ENCODE data around the gene DIO3.

Gene DIO3

GRCh38 chr14:101540481-101541462 lies 20.5 kb upstream of the DIO3 start:
- no peak for DNase-seq (ENCODE audit: low read depth)
- in situ Hi-C loops (cut with HindIII; ENCODE audit: low sequenced_read_pairs) = no loop called here
- TF ChIP-seq CTCF (IDR thresholded peaks at IDR 0.05; ENCODE audit: low read depth, low read length, missing control alignments) = no peak
- no peak overlapping the region for H3K4me3 ChIP-seq (ENCODE audit: low read depth, low read length)

GRCh38 chr14:101542391-101542790 lies 18.9 kb upstream of the DIO3 start:
- in situ Hi-C loops (cut with HindIII; ENCODE audit: low sequenced_read_pairs) = no loop called here

GRCh38 chr14:101543814-101544213 lies 17.5 kb upstream of the DIO3 start:
- no peak for TF ChIP-seq CTCF (IDR thresholded peaks at IDR 0.05; ENCODE audit: low read depth, low read length, missing control alignments)
- in situ Hi-C loops (cut with HindIII; ENCODE audit: low sequenced_read_pairs) = no loop called here
- no peak for DNase-seq (ENCODE audit: low read depth)
- no peak overlapping the region for H3K4me3 ChIP-seq (ENCODE audit: low read depth, low read length)

More at GRCh38 chr14:101542391-101542790, 18.9 kb upstream of the DIO3 start:
- H3K4me3 ChIP-seq (ENCODE audit: low read depth, low read length) = no peak overlapping the region
- no peak for TF ChIP-seq CTCF (IDR thresholded peaks at IDR 0.05; ENCODE audit: low read depth, low read length, missing control alignments)
- DNase-seq (ENCODE audit: low read depth) = no peak

- H3K4me3 ChIP-seq (ENCODE audit: low read depth, low read length) = no peak overlapping the region
- in situ Hi-C loops (cut with HindIII; ENCODE audit: low sequenced_read_pairs) = no loop called here
- no peak for DNase-seq (ENCODE audit: low read depth)
- TF ChIP-seq CTCF (IDR thresholded peaks at IDR 0.05; ENCODE audit: low read depth, low read length, missing control alignments) = no peak
These were observed 16.7 kb upstream of the DIO3 start for GRCh38 chr14:101544550-101544949.

GRCh38 chr14:101546706-101547105 lies 14.6 kb upstream of the DIO3 start:
- no peak overlapping the region for H3K4me3 ChIP-seq (ENCODE audit: low read depth, low read length)
- TF ChIP-seq CTCF (IDR thresholded peaks at IDR 0.05; ENCODE audit: low read depth, low read length, missing control alignments) = no peak
- in situ Hi-C loops (cut with HindIII; ENCODE audit: low sequenced_read_pairs) = no loop called here
- DNase-seq (ENCODE audit: low read depth) = no peak

GRCh38 chr14:101547107-101547738 lies 14.1 kb upstream of the DIO3 start:
- no peak overlapping the region for H3K4me3 ChIP-seq (ENCODE audit: low read depth, low read length)
- no peak for TF ChIP-seq CTCF (IDR thresholded peaks at IDR 0.05; ENCODE audit: low read depth, low read length, missing control alignments)
- DNase-seq (ENCODE audit: low read depth) = no peak
- in situ Hi-C loops (cut with HindIII; ENCODE audit: low sequenced_read_pairs) = no loop called here
